ENCODE measurements around the gene RRAGC. TPM values are rescaled to one million over a fixed set of nuclear protein-coding genes. Genes with fewer than 3 reads are reported as not detected.

Gene RRAGC
- total RNA-seq, 2 donors from 2014 or later, result 14.7 to 30.6 TPM

DNA sequence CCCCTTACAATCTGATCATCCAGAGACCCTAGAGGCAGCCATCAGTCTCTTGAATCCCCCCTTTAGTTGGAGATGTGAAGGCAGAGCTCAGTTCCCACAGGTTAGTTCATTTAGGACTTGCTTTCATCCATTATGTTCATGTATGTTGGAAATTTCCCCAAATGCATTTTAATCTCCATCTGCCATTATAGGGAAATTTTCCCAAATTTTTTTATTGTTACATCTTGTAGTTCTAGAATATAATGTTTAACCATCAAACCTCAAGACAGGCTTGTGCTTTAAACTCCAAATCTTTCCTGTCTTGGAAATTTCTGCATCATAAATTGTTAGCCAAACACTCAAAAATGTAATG is 68.4 kb downstream of the RRAGC start:
- TF ChIP-seq, protein P1, sequence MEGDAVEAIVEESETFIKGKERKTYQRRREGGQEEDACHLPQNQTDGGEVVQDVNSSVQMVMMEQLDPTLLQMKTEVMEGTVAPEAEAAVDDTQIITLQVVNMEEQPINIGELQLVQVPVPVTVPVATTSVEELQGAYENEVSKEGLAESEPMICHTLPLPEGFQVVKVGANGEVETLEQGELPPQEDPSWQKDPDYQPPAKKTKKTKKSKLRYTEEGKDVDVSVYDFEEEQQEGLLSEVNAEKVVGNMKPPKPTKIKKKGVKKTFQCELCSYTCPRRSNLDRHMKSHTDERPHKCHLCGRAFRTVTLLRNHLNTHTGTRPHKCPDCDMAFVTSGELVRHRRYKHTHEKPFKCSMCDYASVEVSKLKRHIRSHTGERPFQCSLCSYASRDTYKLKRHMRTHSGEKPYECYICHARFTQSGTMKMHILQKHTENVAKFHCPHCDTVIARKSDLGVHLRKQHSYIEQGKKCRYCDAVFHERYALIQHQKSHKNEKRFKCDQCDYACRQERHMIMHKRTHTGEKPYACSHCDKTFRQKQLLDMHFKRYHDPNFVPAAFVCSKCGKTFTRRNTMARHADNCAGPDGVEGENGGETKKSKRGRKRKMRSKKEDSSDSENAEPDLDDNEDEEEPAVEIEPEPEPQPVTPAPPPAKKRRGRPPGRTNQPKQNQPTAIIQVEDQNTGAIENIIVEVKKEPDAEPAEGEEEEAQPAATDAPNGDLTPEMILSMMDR (IDR thresholded peaks at IDR 0.05), result no peak
- intact Hi-C loops (cut with DNase I), result no loop called here
- no peak overlapping the region for H3K4me3 ChIP-seq
- no peaks in the 10 kb centered on the region for H3K4me1 ChIP-seq
- no peaks in the 10 kb centered on the region for H3K9me3 ChIP-seq
- no peak overlapping the region for H3K9ac ChIP-seq (ENCODE audit: low read depth in 2 of 2, low read length in 2 of 2)
- H3K27me3 ChIP-seq, result peaks cover 10% of the 10 kb centered on the region
- no peaks in the 10 kb centered on the region for H3K36me3 ChIP-seq
- H3K27ac ChIP-seq, result no peak overlapping the region
- DNase-seq, result no peak

- TF ChIP-seq, protein P1 (IDR thresholded peaks at IDR 0.05), result no peak
- H3K9me3 ChIP-seq, result no peaks in the 10 kb centered on the region
- no peak overlapping the region for H3K4me3 ChIP-seq
- H3K36me3 ChIP-seq, result no peaks in the 10 kb centered on the region
- H3K4me1 ChIP-seq, result no peaks in the 10 kb centered on the region
- peaks cover 10% of the 10 kb centered on the region for H3K27me3 ChIP-seq
- intact Hi-C loops (cut with DNase I), result no loop called here
- H3K27ac ChIP-seq, result no peak overlapping the region
- no peak for DNase-seq
- no peak overlapping the region for H3K9ac ChIP-seq (ENCODE audit: low read depth in 2 of 2, low read length in 2 of 2)
These were observed 69.0 kb downstream of the RRAGC start for GRCh38 chr1:38790422-38791163.

DNA sequence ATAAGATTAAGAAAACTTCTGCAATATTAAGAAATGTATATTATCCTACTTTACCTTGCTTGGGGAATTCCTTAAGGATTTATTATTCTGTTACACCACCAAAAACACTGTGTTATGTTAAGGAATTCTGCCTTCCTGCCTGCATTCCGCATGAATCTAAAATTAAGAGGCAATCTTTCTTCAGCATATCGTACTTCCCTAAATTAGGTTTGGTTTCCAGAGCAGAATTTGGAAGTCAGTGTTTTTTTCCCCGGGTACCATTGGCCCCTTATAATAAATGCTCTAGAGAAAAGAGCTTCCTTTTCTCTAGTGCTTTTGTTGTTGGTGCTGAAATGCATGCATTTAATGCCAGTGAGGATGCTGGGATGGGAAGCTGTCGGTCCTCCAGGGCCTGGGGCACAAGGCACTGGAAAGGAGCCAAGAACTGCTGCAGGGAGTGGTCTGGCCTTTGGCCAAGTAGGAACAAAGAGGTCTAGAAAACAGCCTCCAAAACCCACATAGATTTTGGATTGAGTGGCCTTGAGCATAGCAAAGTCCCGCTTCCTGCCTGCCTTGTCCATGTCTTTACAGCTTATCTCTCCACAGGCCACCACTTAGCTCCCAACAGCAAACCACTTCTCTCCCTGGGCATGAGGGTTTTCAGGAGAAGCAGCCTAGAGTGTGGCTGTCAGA is 69.9 kb downstream of the RRAGC start:
- intact Hi-C loops (cut with DNase I), result no loop called here
- no peak for DNase-seq
- TF ChIP-seq, protein P1 (IDR thresholded peaks at IDR 0.05), result no peak
- no peaks in the 10 kb centered on the region for H3K9me3 ChIP-seq
- H3K36me3 ChIP-seq, result no peaks in the 10 kb centered on the region
- H3K4me3 ChIP-seq, result no peak overlapping the region
- no peaks in the 10 kb centered on the region for H3K4me1 ChIP-seq
- no peak overlapping the region for H3K9ac ChIP-seq (ENCODE audit: low read depth in 2 of 2, low read length in 2 of 2)
- H3K27me3 ChIP-seq, result peaks cover 12% of the 10 kb centered on the region
- H3K27ac ChIP-seq, result no peak overlapping the region

DNA sequence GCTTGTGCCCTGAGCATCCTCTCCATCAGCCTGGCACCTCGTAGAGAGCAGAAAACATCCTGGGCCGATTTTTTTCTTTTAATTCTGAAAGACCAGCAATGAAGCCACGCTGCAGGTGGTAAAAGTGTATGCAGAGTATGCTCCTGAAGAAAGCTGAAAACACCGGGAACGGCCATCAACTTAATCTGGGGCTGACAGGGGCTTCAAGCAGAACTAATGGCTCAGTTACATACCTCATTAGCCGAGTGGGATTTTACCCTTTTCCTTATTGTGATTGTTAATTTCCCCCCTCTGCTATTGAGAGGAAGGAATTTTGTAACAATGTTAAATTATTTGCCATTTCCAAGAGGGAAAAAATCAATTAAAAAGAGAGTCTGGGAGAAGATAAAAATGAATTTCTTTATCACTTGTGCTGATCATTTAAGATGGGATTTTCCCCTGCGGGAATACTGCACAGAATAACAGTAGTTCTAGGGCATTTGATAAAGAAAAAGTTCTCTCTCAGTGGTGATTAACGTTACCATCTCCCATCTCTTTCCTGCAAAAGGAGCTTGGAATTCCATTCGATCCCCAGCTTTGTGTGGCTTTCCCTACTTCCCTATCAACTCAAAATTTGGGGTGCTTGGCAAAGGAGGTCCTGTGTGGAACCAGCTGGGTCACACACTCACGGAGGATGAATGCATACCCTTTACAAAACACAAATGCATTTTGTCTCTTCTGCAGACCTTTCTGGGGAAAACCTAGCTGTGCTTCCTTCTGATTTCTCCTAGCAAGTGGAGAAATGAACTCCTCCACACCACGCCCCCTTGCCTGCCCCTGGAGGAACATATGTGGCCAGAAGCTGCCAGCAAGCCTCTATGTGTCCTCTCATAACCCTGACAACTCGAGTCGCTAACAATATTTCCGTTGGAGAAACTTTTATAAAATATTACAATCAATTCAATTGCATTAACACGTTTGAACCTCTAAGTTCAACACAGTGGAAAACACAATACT is 70.9 kb downstream of the RRAGC start:
- Histone ChIP-seq H3K36me3 (no peaks in the 10 kb centered on the region), H3K27ac (no peak overlapping the region), H3K9me3 (no peaks in the 10 kb centered on the region), H3K4me3 (no peak overlapping the region), H3K9ac (ENCODE audit: low read depth in 2 of 2, low read length in 2 of 2) (no peak overlapping the region), H3K27me3 (peaks cover 22% of the 10 kb centered on the region), H3K4me1 (no peaks in the 10 kb centered on the region)
- intact Hi-C loops (cut with DNase I), result no loop called here
- no peak for DNase-seq
- TF ChIP-seq, protein P1 (IDR thresholded peaks at IDR 0.05), result no peak

Other genes starting within 250 kb of the RRAGC start
- 10 to 100 TPM; 42.0 to 55.1 TPM for gene MYCBP, start 13.6 kb upstream of the RRAGC start, total RNA-seq
- gene GJA9, start 21.8 kb upstream of the RRAGC start, total RNA-seq, result 1 to 10 TPM in 1 of 2 donors, under 1 TPM in 1; 0.88 to 1.7 TPM
- 10 to 100 TPM; 42.5 to 46.7 TPM for gene RHBDL2, start 82.1 kb upstream of the RRAGC start, total RNA-seq
- gene AKIRIN1, start 131.5 kb upstream of the RRAGC start, total RNA-seq, result 10 to 100 TPM; 48.0 to 70.2 TPM
- gene NDUFS5, start 166.6 kb upstream of the RRAGC start, total RNA-seq, result 100 to 1,000 TPM; 229 to 270 TPM

All from colonic mucosa (tissue), 4 donors.